ENCODE measurements around the gene KRT39. TPM values are rescaled to one million over a fixed set of nuclear protein-coding genes. Genes with fewer than 3 reads are reported as not detected.

Gene KRT39
- total RNA-seq, 1 experiment from 2014 or later, result not detected

DNA sequence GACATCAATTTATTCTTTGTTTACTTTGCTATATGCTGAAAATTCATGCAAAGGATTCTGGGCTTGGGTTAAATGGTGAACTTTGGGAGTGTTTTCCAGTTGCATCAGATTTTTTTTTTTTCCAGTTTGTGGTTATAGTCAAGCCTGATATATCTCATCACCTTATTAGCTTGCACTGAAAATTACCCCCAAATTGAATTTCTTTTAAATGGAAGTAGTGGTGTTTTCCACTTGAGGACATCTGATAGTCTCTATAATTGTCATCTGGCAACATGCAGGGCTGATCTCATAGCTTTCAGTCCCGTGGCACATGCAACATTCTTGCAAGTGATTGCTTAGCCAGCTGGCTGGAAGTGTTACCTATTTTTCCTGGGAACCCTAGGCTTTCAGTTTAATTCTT, 46.9 kb upstream of the KRT39 start:
- Mint-ChIP-seq H3K36me3 (no peaks in the 10 kb centered on the region), H3K4me3 (no peak overlapping the region), H3K9me3 (no peaks in the 10 kb centered on the region), H3K27me3 (ENCODE audit: low read depth) (no peaks in the 10 kb centered on the region), H3K4me1 (peaks cover 14% of the 10 kb centered on the region), H3K27ac (no peak overlapping the region)
- ChIA-PET POLR2A (no interaction called here), CTCF (no interaction called here)
- TF ChIP-seq SOX15 (CRISPR knock-in tag; IDR thresholded peaks at IDR 0.05) (no peak), CREB1 (CRISPR knock-in tag; IDR thresholded peaks at IDR 0.05) (no peak), E2F1 (CRISPR knock-in tag; IDR thresholded peaks at IDR 0.05) (no peak), ZNF425 (CRISPR knock-in tag; conservative IDR thresholded peaks at IDR 0.05) (no peak), ELF4 (CRISPR knock-in tag; IDR thresholded peaks at IDR 0.05; ENCODE audit: low read depth) (no peak)
- TF ChIP-seq, protein P1, sequence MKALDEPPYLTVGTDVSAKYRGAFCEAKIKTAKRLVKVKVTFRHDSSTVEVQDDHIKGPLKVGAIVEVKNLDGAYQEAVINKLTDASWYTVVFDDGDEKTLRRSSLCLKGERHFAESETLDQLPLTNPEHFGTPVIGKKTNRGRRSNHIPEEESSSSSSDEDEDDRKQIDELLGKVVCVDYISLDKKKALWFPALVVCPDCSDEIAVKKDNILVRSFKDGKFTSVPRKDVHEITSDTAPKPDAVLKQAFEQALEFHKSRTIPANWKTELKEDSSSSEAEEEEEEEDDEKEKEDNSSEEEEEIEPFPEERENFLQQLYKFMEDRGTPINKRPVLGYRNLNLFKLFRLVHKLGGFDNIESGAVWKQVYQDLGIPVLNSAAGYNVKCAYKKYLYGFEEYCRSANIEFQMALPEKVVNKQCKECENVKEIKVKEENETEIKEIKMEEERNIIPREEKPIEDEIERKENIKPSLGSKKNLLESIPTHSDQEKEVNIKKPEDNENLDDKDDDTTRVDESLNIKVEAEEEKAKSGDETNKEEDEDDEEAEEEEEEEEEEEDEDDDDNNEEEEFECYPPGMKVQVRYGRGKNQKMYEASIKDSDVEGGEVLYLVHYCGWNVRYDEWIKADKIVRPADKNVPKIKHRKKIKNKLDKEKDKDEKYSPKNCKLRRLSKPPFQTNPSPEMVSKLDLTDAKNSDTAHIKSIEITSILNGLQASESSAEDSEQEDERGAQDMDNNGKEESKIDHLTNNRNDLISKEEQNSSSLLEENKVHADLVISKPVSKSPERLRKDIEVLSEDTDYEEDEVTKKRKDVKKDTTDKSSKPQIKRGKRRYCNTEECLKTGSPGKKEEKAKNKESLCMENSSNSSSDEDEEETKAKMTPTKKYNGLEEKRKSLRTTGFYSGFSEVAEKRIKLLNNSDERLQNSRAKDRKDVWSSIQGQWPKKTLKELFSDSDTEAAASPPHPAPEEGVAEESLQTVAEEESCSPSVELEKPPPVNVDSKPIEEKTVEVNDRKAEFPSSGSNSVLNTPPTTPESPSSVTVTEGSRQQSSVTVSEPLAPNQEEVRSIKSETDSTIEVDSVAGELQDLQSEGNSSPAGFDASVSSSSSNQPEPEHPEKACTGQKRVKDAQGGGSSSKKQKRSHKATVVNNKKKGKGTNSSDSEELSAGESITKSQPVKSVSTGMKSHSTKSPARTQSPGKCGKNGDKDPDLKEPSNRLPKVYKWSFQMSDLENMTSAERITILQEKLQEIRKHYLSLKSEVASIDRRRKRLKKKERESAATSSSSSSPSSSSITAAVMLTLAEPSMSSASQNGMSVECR (CRISPR knock-in tag; IDR thresholded peaks at IDR 0.05; ENCODE audit: borderline replicate concordance), result no peak
- no peak for ATAC-seq
- DNase-seq (ENCODE audit: low spot score), result no peak

DNA sequence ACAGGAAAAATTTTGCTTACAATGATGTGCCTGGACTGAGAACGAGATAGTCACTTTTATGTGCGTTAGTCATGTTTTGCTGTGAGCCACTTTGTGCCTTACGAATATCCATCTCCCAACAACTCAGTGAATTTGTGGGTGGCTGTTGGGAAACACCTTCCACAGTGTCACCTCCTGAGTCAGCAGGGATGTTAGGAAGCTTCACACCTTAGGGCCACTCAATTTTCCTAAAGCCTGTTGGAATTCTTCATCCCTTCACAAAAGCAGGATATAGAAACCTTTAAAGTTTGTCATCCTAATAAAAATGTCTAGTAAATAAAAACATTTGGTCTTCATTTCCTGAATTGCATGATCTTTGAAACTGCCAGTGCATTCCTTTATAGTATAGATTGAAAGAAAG, 46.4 kb upstream of the KRT39 start:
- CTCF ChIA-PET, result no interaction called here
- no peak overlapping the region for H3K27ac Mint-ChIP-seq
- TF ChIP-seq, protein P1 (CRISPR knock-in tag; IDR thresholded peaks at IDR 0.05; ENCODE audit: borderline replicate concordance), result no peak
- TF ChIP-seq, protein P2, sequence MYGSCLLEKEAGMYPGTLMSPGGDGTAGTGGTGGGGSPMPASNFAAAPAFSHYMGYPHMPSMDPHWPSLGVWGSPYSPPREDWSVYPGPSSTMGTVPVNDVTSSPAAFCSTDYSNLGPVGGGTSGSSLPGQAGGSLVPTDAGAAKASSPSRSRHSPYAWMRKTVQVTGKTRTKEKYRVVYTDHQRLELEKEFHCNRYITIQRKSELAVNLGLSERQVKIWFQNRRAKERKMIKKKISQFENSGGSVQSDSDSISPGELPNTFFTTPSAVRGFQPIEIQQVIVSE (CRISPR knock-in tag; IDR thresholded peaks at IDR 0.05; ENCODE audit: borderline replicate concordance), result no peak
- TF ChIP-seq ATF6 (CRISPR knock-in tag; IDR thresholded peaks at IDR 0.05), result no peak
- no peak for TF ChIP-seq ZNF281 (CRISPR knock-in tag; IDR thresholded peaks at IDR 0.05)
- TF ChIP-seq, protein P3, sequence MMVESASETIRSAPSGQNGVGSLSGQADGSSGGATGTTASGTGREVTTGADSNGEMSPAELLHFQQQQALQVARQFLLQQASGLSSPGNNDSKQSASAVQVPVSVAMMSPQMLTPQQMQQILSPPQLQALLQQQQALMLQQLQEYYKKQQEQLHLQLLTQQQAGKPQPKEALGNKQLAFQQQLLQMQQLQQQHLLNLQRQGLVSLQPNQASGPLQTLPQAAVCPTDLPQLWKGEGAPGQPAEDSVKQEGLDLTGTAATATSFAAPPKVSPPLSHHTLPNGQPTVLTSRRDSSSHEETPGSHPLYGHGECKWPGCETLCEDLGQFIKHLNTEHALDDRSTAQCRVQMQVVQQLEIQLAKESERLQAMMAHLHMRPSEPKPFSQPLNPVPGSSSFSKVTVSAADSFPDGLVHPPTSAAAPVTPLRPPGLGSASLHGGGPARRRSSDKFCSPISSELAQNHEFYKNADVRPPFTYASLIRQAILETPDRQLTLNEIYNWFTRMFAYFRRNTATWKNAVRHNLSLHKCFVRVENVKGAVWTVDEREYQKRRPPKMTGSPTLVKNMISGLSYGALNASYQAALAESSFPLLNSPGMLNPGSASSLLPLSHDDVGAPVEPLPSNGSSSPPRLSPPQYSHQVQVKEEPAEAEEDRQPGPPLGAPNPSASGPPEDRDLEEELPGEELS (CRISPR knock-in tag; IDR thresholded peaks at IDR 0.05), result no peak
- TF ChIP-seq NR1H2 (CRISPR knock-in tag; IDR thresholded peaks at IDR 0.05), result no peak
- TF ChIP-seq KAT7 (CRISPR knock-in tag; IDR thresholded peaks at IDR 0.05; ENCODE audit: borderline replicate concordance), result no peak

More for the DNA sequence above, 46.4 kb upstream of the KRT39 start:
- Mint-ChIP-seq H3K27me3 (ENCODE audit: low read depth) (no peaks in the 10 kb centered on the region), H3K4me3 (no peak overlapping the region), H3K9me3 (no peaks in the 10 kb centered on the region), H3K4me1 (peaks cover 15% of the 10 kb centered on the region), H3K36me3 (no peaks in the 10 kb centered on the region)
- ATAC-seq (no peak), DNase-seq (ENCODE audit: low spot score) (no peak)
- POLR2A ChIA-PET, result no interaction called here
